Lower lobe of right lung (tissue), 2 donors: ENCODE measurements around the gene KCNJ10. TPM values are rescaled to one million over a fixed set of nuclear protein-coding genes. Genes with fewer than 3 reads are reported as not detected.
A peak's percentile ranks its signal among the peaks of the same experiment; 100 is the strongest.

Experiments used
- ATAC-seq, 2 donors: fragments of 200-7000 bp; cut with Tn5 transposase; one replicate each; pipeline ENCODE4 v1.9.1; 2020 to 2022; ENCODE audit warnings: mild to moderate bottlenecking in 2 of 2, moderate library complexity in 2 of 2
- DNase-seq: peaks from one replicate; pipeline ENCODE4 v3.0.0-alpha.2; 2020
- H3K27ac ChIP-seq: fragments of 200-600 bp; one replicate; pipeline ENCODE4 v1.8.0; 2022
- H3K27me3 ChIP-seq: fragments of 200-600 bp; one replicate; pipeline ENCODE4 v1.8.0; 2022; ENCODE audit warnings: low read depth
- H3K36me3 ChIP-seq: fragments of 200-600 bp; one replicate; pipeline ENCODE4 v1.8.0; 2022; ENCODE audit warnings: mild to moderate bottlenecking
- H3K4me1 ChIP-seq: fragments of 200-600 bp; one replicate; pipeline ENCODE4 v1.8.0; 2022
- H3K4me3 ChIP-seq: fragments of 200-600 bp; one replicate; pipeline ENCODE4 v1.8.0; 2022; ENCODE audit warnings: mild to moderate bottlenecking
- H3K9me3 ChIP-seq: fragments of 200-600 bp; one replicate; pipeline ENCODE4 v1.8.0; 2022
- CTCF ChIP-seq: fragments of 200-600 bp; IDR thresholded peaks from one replicate; pipeline ENCODE4 v1.8.0; 2022; ENCODE audit warnings: antibody characterized with exemption, mild to moderate bottlenecking
- intact Hi-C: fragments of 100-400 bp; cut with DNase I; formaldehyde crosslinking; loops from one replicate; pipeline ENCODE4 v1.11.0; 2022
- total RNA-seq: library from RNA; stranded (reverse); fragmentation: NEBNext Ultra II Directional; extraction: Animal tissue kit (Norgen Biotek cat#: 25700); gene quantifications from one replicate; pipeline ENCODE4 v1.2.1, GENCODE V29; 2021
- donor health status: DM: no; HTN: yes; CAD: no; lungs with severe emphysema.

KCNJ10 gene
- total RNA-seq, 1 donor from 2014 or later: 0.15 TPM

- peaks cover 25% of the 10 kb centered on the region for H3K4me1 ChIP-seq
- DNase-seq: peak; percentile 97
- intact Hi-C loops: no loop called here
- no peaks in the 10 kb centered on the region for H3K27me3 ChIP-seq
- H3K4me3 ChIP-seq: peak within 1 kb of the TSS; percentile 91
- H3K27ac ChIP-seq: peak within 1 kb of the TSS; percentile 80
- TF ChIP-seq CTCF: no peak
- H3K36me3 ChIP-seq: no peaks in the 10 kb centered on the region
- no peaks in the 10 kb centered on the region for H3K9me3 ChIP-seq
- peak; percentile 97 to 98 for ATAC-seq
These were observed 38.4 kb downstream of the KCNJ10 start, which contains the start of gene PIGM for GRCh38 chr1:160031365-160032164. PIGM (minus strand) TSS chr1:160031990; CDS start chr1:160031739, 251 bp downstream.

- Histone ChIP-seq H3K9me3 (no peaks in the 10 kb centered on the region), H3K4me1 (peaks cover 25% of the 10 kb centered on the region), H3K27ac (peak overlapping the region; percentile 80), H3K4me3 (peak overlapping the region; percentile 91), H3K27me3 (no peaks in the 10 kb centered on the region), H3K36me3 (no peaks in the 10 kb centered on the region)
- DNase-seq (no peak), ATAC-seq (peak; percentile 15 to 33)
- TF ChIP-seq CTCF: no peak
- intact Hi-C loops: no loop called here
These were observed 39.1 kb downstream of the KCNJ10 start for GRCh38 chr1:160030657-160031364.

- H3K27ac ChIP-seq: no peak overlapping the region
- no peaks in the 10 kb centered on the region for H3K36me3 ChIP-seq
- TF ChIP-seq CTCF: no peak
- H3K4me3 ChIP-seq: no peak overlapping the region
- ATAC-seq (no peak), DNase-seq (no peak)
- H3K27me3 ChIP-seq: no peaks in the 10 kb centered on the region
- intact Hi-C loops: no loop called here
- no peaks in the 10 kb centered on the region for H3K9me3 ChIP-seq
- peaks cover 25% of the 10 kb centered on the region for H3K4me1 ChIP-seq
These were observed 41.5 kb downstream of the KCNJ10 start for GRCh38 chr1:160028426-160028825.

- DNase-seq (no peak), ATAC-seq (no peak)
- H3K27ac ChIP-seq: no peak overlapping the region
- H3K4me3 ChIP-seq: no peak overlapping the region
- intact Hi-C loops: no loop called here
- H3K4me1 ChIP-seq: peaks cover 7% of the 10 kb centered on the region
- no peaks in the 10 kb centered on the region for H3K36me3 ChIP-seq
- TF ChIP-seq CTCF: no peak
- no peaks in the 10 kb centered on the region for H3K9me3 ChIP-seq
- no peaks in the 10 kb centered on the region for H3K27me3 ChIP-seq
These were observed 44.6 kb downstream of the KCNJ10 start for GRCh38 chr1:160025314-160025713.

GRCh38 chr1:160024195-160024905 lies 45.6 kb downstream of the KCNJ10 start:
- ATAC-seq: no peak
- intact Hi-C loops: no loop called here
- no peak for TF ChIP-seq CTCF
- no peak overlapping the region for H3K27ac ChIP-seq
- DNase-seq: no peak
- H3K9me3 ChIP-seq: no peaks in the 10 kb centered on the region
- H3K36me3 ChIP-seq: no peaks in the 10 kb centered on the region
- no peak overlapping the region for H3K4me3 ChIP-seq
- no peaks in the 10 kb centered on the region for H3K4me1 ChIP-seq
- no peaks in the 10 kb centered on the region for H3K27me3 ChIP-seq
